ENCODE measurements around the gene LSM3. TPM values are rescaled to one million over a fixed set of nuclear protein-coding genes. Genes with fewer than 3 reads are reported as not detected.

The LSM3 gene
- total and polyA plus RNA-seq, 7 donors, result 8.0 to 20.4 (median 16.5) TPM

- no peak overlapping the region for H3K4me3 ChIP-seq
- no peak overlapping the region for H3K27ac ChIP-seq
- H3K36me3 ChIP-seq, result peaks cover 27 to 98% (median 63%) of the 10 kb centered on the region in 4 donors
- no peak for DNase-seq
- 97 to 98% methylated on average over 9 of the region's 9 CpGs for WGBS, 2 donors
- peaks cover 0 to 4% (median 0%) of the 10 kb centered on the region in 4 donors for H3K9me3 ChIP-seq
- intact Hi-C loops (cut with DNase I), result no loop called here
- H3K27me3 ChIP-seq, result no peaks in the 10 kb centered on the region
- TF ChIP-seq EP300 (IDR thresholded peaks at IDR 0.05) (no peak), POLR2A (IDR thresholded peaks at IDR 0.05) (no peak), CTCF (IDR thresholded peaks at IDR 0.05) (no peak), POLR2AphosphoS5 (IDR thresholded peaks at IDR 0.05) (no peak)
- no peaks in the 10 kb centered on the region for H3K4me1 ChIP-seq
These were observed 20.7 kb upstream of the LSM3 start for GRCh38 chr3:14157951-14158350.

- no peaks in the 10 kb centered on the region for H3K4me1 ChIP-seq
- no peak overlapping the region for H3K27ac ChIP-seq
- no peak for TF ChIP-seq POLR2AphosphoS5 (IDR thresholded peaks at IDR 0.05)
- no peak for TF ChIP-seq CTCF (IDR thresholded peaks at IDR 0.05)
- TF ChIP-seq EP300 (IDR thresholded peaks at IDR 0.05), result no peak
- no peak for TF ChIP-seq POLR2A (IDR thresholded peaks at IDR 0.05)
- no peak for DNase-seq
- intact Hi-C loops (cut with DNase I), result no loop called here
- H3K4me3 ChIP-seq, result no peak overlapping the region
- H3K27me3 ChIP-seq, result no peaks in the 10 kb centered on the region
- WGBS, 2 donors, result 94 to 97% methylated on average over 14 of the region's 14 CpGs
- peaks cover 0 to 4% (median 0%) of the 10 kb centered on the region in 4 donors for H3K9me3 ChIP-seq
- H3K36me3 ChIP-seq, result peaks cover 30 to 98% (median 64%) of the 10 kb centered on the region in 4 donors
These were observed 20.2 kb upstream of the LSM3 start for GRCh38 chr3:14158370-14158769.

GRCh38 chr3:14159426-14159825, 19.2 kb upstream of the LSM3 start:
- Histone ChIP-seq H3K4me1 (no peaks in the 10 kb centered on the region), H3K27me3 (no peaks in the 10 kb centered on the region), H3K36me3 (peaks cover 41 to 98% (median 67%) of the 10 kb centered on the region in 4 donors), H3K9me3 (peaks cover 0 to 4% (median 0%) of the 10 kb centered on the region in 4 donors), H3K4me3 (no peak overlapping the region), H3K27ac (no peak overlapping the region)
- WGBS, 2 donors, result 96 to 98% methylated on average over 8 of the region's 8 CpGs
- intact Hi-C loops (cut with DNase I), result no loop called here
- TF ChIP-seq POLR2AphosphoS5 (IDR thresholded peaks at IDR 0.05), result no peak
- no peak for TF ChIP-seq CTCF (IDR thresholded peaks at IDR 0.05)
- TF ChIP-seq EP300 (IDR thresholded peaks at IDR 0.05), result no peak
- no peak for TF ChIP-seq POLR2A (IDR thresholded peaks at IDR 0.05)
- DNase-seq, result no peak

GRCh38 chr3:14161282-14161681, 17.3 kb upstream of the LSM3 start:
- no peaks in the 10 kb centered on the region for H3K27me3 ChIP-seq
- TF ChIP-seq POLR2A (IDR thresholded peaks at IDR 0.05) (no peak), CTCF (IDR thresholded peaks at IDR 0.05) (no peak), EP300 (IDR thresholded peaks at IDR 0.05) (no peak), POLR2AphosphoS5 (IDR thresholded peaks at IDR 0.05) (no peak)
- 96 to 97% methylated on average over 2 of the region's 2 CpGs for WGBS, 2 donors
- intact Hi-C loops (cut with DNase I), result no loop called here
- no peak overlapping the region for H3K27ac ChIP-seq
- peaks cover 0 to 4% (median 0%) of the 10 kb centered on the region in 4 donors for H3K9me3 ChIP-seq
- H3K4me1 ChIP-seq, result no peaks in the 10 kb centered on the region
- DNase-seq, result no peak
- peaks cover 48 to 100% (median 82%) of the 10 kb centered on the region in 4 donors for H3K36me3 ChIP-seq
- H3K4me3 ChIP-seq, result no peak overlapping the region

- TF ChIP-seq POLR2AphosphoS5 (IDR thresholded peaks at IDR 0.05) (no peak), CTCF (IDR thresholded peaks at IDR 0.05) (no peak), POLR2A (IDR thresholded peaks at IDR 0.05) (no peak), EP300 (IDR thresholded peaks at IDR 0.05) (no peak)
- Histone ChIP-seq H3K27me3 (no peaks in the 10 kb centered on the region), H3K36me3 (peaks cover 56 to 100% (median 85%) of the 10 kb centered on the region in 4 donors), H3K4me1 (no peaks in the 10 kb centered on the region), H3K4me3 (no peak overlapping the region), H3K9me3 (peaks cover 0 to 4% (median 0%) of the 10 kb centered on the region in 4 donors), H3K27ac (no peak overlapping the region)
- WGBS, 2 donors, result 96 to 98% methylated on average over 2 of the region's 2 CpGs
- intact Hi-C loops (cut with DNase I), result no loop called here
- no peak for DNase-seq
These were observed 16.4 kb upstream of the LSM3 start for GRCh38 chr3:14162178-14162577.

Measured in sigmoid colon (tissue), 7 donors.